K562 (cell line): ENCODE measurements around the gene MAN2B1. TPM values are rescaled to one million over a fixed set of nuclear protein-coding genes. Genes with fewer than 3 reads are reported as not detected.
A peak's percentile ranks its signal among the peaks of the same experiment; 100 is the strongest.

Experiments
- BMI1 ChIP-seq: fragments of 150-350 bp; IDR thresholded peaks from 2 replicates; pipeline ENCODE4 v1.6.1; 2014; ENCODE audit warnings: low read length
- BRCA1 ChIP-seq, 2 experiments: fragments of 450-650 bp in 1 of 2; sonication (generic) in 1 of 2; formaldehyde crosslinking in 1 of 2; IDR thresholded peaks; 2 replicates each; pipeline versions ENCODE4 v1.5.0 to v1.6.1; 2017 to 2020; ENCODE audit warnings: mild to moderate bottlenecking in 1 of 2, missing genetic modification reagents in 1 of 2
- CREM ChIP-seq: IDR thresholded peaks from 2 replicates; pipeline ENCODE4 v1.6.1; 2014; ENCODE audit warnings: antibody characterized with exemption, low read depth
- EZH2 ChIP-seq: IDR thresholded peaks from 2 replicates; pipeline ENCODE4 v1.6.1; 2012; ENCODE audit warnings: low read depth, mild to moderate bottlenecking, inconsistent platforms, low read length, borderline replicate concordance
- GATA2 ChIP-seq: sonication (generic); formaldehyde crosslinking; IDR thresholded peaks from 2 replicates; pipeline ENCODE4 v1.4.0; 2020; ENCODE audit warnings: mild to moderate bottlenecking, missing genetic modification reagents
- HDAC2 ChIP-seq: fragments of 450-650 bp; IDR thresholded peaks from 2 replicates; pipeline ENCODE4 v1.6.1; 2016; ENCODE audit warnings: mild to moderate bottlenecking
- HEY1 ChIP-seq: fragments of 250-450 bp; sonication (Bioruptor Pico); IDR thresholded peaks from 2 replicates; pipeline ENCODE4 v1.5.0; 2020; ENCODE audit warnings: mild to moderate bottlenecking, moderate library complexity, borderline replicate concordance
- HMGN3 ChIP-seq: IDR thresholded peaks from 2 replicates; pipeline ENCODE4 v1.6.1; 2011; ENCODE audit warnings: borderline replicate concordance, low read depth, mild to moderate bottlenecking, mixed read lengths, low read length; ENCODE audit not compliant: insufficient read length; ENCODE audit errors: extremely low read depth
- ID3 ChIP-seq, 2 experiments: fragments of 250-450 bp in 1 of 2; fragments of 450-650 bp in 1 of 2; sonication (Bioruptor Pico) in 1 of 2; IDR thresholded peaks; 2 replicates each; pipeline versions ENCODE4 v1.6.1 to v1.8.0; 2016 to 2021; ENCODE audit warnings: mild to moderate bottlenecking in 2 of 2, moderate library complexity in 2 of 2, missing compliant biosample characterization in 1 of 2, missing genetic modification characterization in 1 of 2
- JUN ChIP-seq, 2 experiments: sonication (generic) in 1 of 2; formaldehyde crosslinking in 1 of 2; IDR thresholded peaks; 2 replicates each; pipeline versions ENCODE4 v1.6.1 to v1.8.0; 2012 to 2022; ENCODE audit warnings: borderline replicate concordance in 2 of 2, mild to moderate bottlenecking in 2 of 2, improper control_type of control experiment in 1 of 2, low read depth in 1 of 2, low read length in 1 of 2, missing genetic modification reagents in 1 of 2
- KLF13 ChIP-seq: fragments of 450-650 bp; IDR thresholded peaks from 2 replicates; pipeline ENCODE4 v1.6.1; 2016; ENCODE audit warnings: missing genetic modification characterization, low read depth, mild to moderate bottlenecking, missing compliant biosample characterization, moderate library complexity, borderline replicate concordance
- KLF6 ChIP-seq: fragments of 250-450 bp; sonication (Bioruptor Pico); IDR thresholded peaks from 2 replicates; pipeline ENCODE4 v1.4.0; 2020; ENCODE audit warnings: mild to moderate bottlenecking, moderate library complexity, borderline replicate concordance
- NCOA4 ChIP-seq: fragments of 450-650 bp; IDR thresholded peaks from 2 replicates; pipeline ENCODE4 v1.6.1; 2018; ENCODE audit warnings: mild to moderate bottlenecking; ENCODE audit not compliant: partially characterized antibody
- NR2C1 ChIP-seq, 2 experiments: fragments of 450-650 bp; IDR thresholded peaks; 2 replicates each; pipeline ENCODE4 v1.6.1; 2017; ENCODE audit warnings: mild to moderate bottlenecking in 2 of 2, antibody characterized with exemption in 1 of 2, inconsistent platforms in 1 of 2, missing compliant biosample characterization in 1 of 2, missing genetic modification characterization in 1 of 2
- POLR2A ChIP-seq: fragments of 450-650 bp; conservative IDR thresholded peaks from 2 replicates; pipeline ENCODE4 v1.6.1; 2016
- POLR2H ChIP-seq: IDR thresholded peaks from 2 replicates; pipeline ENCODE4 v1.6.1; 2016; ENCODE audit warnings: missing genetic modification characterization, low read depth, mild to moderate bottlenecking, control low read depth, missing compliant biosample characterization, moderate library complexity
- RAD21 ChIP-seq, 2 experiments: fragments of 250-450 bp in 1 of 2; fragments of 450-650 bp in 1 of 2; sonication (Bioruptor Pico) in 1 of 2; formaldehyde crosslinking in 1 of 2; IDR thresholded peaks in 1 of 2; conservative IDR thresholded peaks in 1 of 2; 2 replicates each; pipeline versions ENCODE4 v1.4.0 to v1.8.0; 2020 to 2022; ENCODE audit warnings: mild to moderate bottlenecking in 2 of 2, moderate library complexity in 1 of 2
- SIN3A ChIP-seq, 2 experiments: fragments of 150-350 bp in 1 of 2; IDR thresholded peaks; 2 replicates each; pipeline ENCODE4 v1.6.1; 2011 to 2016; ENCODE audit warnings: borderline replicate concordance in 2 of 2, low read depth in 2 of 2, low read length in 2 of 2, mild to moderate bottlenecking in 2 of 2, moderate library complexity in 2 of 2; ENCODE audit not compliant: control insufficient read depth in 1 of 2
- SRSF1 ChIP-seq: fragments of 200-400 bp; formaldehyde crosslinking; IDR thresholded peaks from 2 replicates; pipeline ENCODE4 v1.6.1; 2017; ENCODE audit warnings: mild to moderate bottlenecking, low read depth, low read length, moderate library complexity
- TEAD1 ChIP-seq, 2 experiments: fragments of 450-650 bp in 1 of 2; sonication (generic) in 1 of 2; formaldehyde crosslinking; IDR thresholded peaks; 2 replicates each; pipeline versions ENCODE4 v1.4.0 to v1.8.0; 2020 to 2022; ENCODE audit warnings: mild to moderate bottlenecking in 2 of 2, missing genetic modification reagents in 1 of 2
- VEZF1 ChIP-seq: fragments of 200-800 bp; sonication (Bioruptor generic); IDR thresholded peaks from 2 replicates; pipeline ENCODE4 v1.6.1; 2017; ENCODE audit warnings: missing genetic modification characterization, missing compliant biosample characterization
- ZBTB8A ChIP-seq: fragments of 450-650 bp; IDR thresholded peaks from 2 replicates; pipeline ENCODE4 v1.6.1; 2018; ENCODE audit warnings: mild to moderate bottlenecking, moderate library complexity; ENCODE audit not compliant: partially characterized antibody
- ZNF146 ChIP-seq: IDR thresholded peaks from one replicate; pipeline ENCODE4 v1.6.1; 2018; ENCODE audit warnings: missing compliant biosample characterization; ENCODE audit not compliant: unreplicated experiment
- ZNF23 ChIP-seq: fragments of 250-450 bp; sonication (Bioruptor Pico); IDR thresholded peaks from 2 replicates; pipeline ENCODE4 v1.4.0; 2020; ENCODE audit warnings: mild to moderate bottlenecking
- ZNF24 ChIP-seq: fragments of 450-650 bp; IDR thresholded peaks from 2 replicates; pipeline ENCODE4 v1.6.1; 2016
- ZNF507 ChIP-seq: conservative IDR thresholded peaks from 2 replicates; pipeline ENCODE4 v1.6.1; 2017; ENCODE audit warnings: missing genetic modification characterization, missing compliant biosample characterization
- polyA plus RNA-seq, 8 experiments: library from polyadenylated mRNA; depleted of rRNA in 4 of 8; stranded (reverse) in 5 of 8; unstranded in 3 of 8; fragments of >200 nt; fragmentation: Nextera tagmentation in 2 of 8; fragmentation: Illumina TruSeq in 1 of 8; extraction: Ambion mirVana in 2 of 8; extraction: Trizol in 1 of 8; gene quantifications; 2 replicates each; pipeline versions ENCODE4 v1.2.1 to v1.2.3, GENCODE V29; 2011 to 2014; ENCODE audit warnings: inconsistent platforms in 1 of 8, missing spikeins in 1 of 8
- total RNA-seq, 7 experiments: library from RNA; depleted of rRNA in 6 of 7; stranded (reverse); fragments of >200 nt in 6 of 7; fragmentation: Illumina TruSeq in 2 of 7; extraction: Trizol in 2 of 7; gene quantifications; 2 replicates each; pipeline versions ENCODE4 v1.2.1 to v1.2.3, GENCODE V29; 2011 to 2021; ENCODE audit warnings: low replicate concordance in 1 of 7

The MAN2B1 gene
- total and polyA plus RNA-seq, 9 of the 15 experiments (the other 6 are each of a cell fraction or from before 2014, with no cell fraction given), result 0.59 to 33.8 (median 11.4) TPM

- peak in 1 of 2 experiments; percentile 31; a peak in 1 of 4 replicates for TF ChIP-seq TEAD1 (CRISPR knock-in tag; IDR thresholded peaks at IDR 0.05)
- no peak for TF ChIP-seq BMI1
- no peak for TF ChIP-seq GATA2 (CRISPR knock-in tag)
- TF ChIP-seq SIN3A (IDR thresholded peaks at IDR 0.05; ENCODE audit: borderline replicate concordance in 2 of 2, control insufficient read depth in 1 of 2, low read depth in 2 of 2, low read length in 2 of 2), result peak; percentile 65 to 68; a peak in 1 of 4 replicates
- TF ChIP-seq ZNF146 (CRISPR knock-in tag), result no peak
- TF ChIP-seq NR2C1 (IDR thresholded peaks at IDR 0.05), result peak; percentile 72
- no peak for TF ChIP-seq NR2C1 (tag; IDR thresholded peaks at IDR 0.05)
- no peak for TF ChIP-seq NCOA4
- TF ChIP-seq HEY1 (CRISPR knock-in tag), result no peak
- TF ChIP-seq ZNF507 (tag), result no peak
- no peak for TF ChIP-seq KLF6
- TF ChIP-seq VEZF1, result no peak; the same call in 1 of the 2 replicates
- no peak for TF ChIP-seq ZNF23 (CRISPR knock-in tag)
- peak; percentile 66; the same call in 1 of the 2 replicates for TF ChIP-seq KLF13 (tag)
- no peak for TF ChIP-seq EZH2
- no peak for TF ChIP-seq BRCA1 (IDR thresholded peaks at IDR 0.05)
- no peak for TF ChIP-seq BRCA1 (CRISPR knock-in tag; IDR thresholded peaks at IDR 0.05)
- no peak for TF ChIP-seq RAD21 (CRISPR knock-in tag; conservative IDR thresholded peaks at IDR 0.05 in 1 of 2, IDR thresholded peaks at IDR 0.05 in 1 of 2)
- peak; percentile 44; the same call in 1 of the 2 replicates for TF ChIP-seq JUN (IDR thresholded peaks at IDR 0.05; ENCODE audit: borderline replicate concordance, low read depth, low read length)
- no peak for TF ChIP-seq JUN (CRISPR knock-in tag; IDR thresholded peaks at IDR 0.05; ENCODE audit: borderline replicate concordance)
- no peak for TF ChIP-seq HMGN3
- no peak for TF ChIP-seq ZBTB8A
- TF ChIP-seq HDAC2, result peak; percentile 71; the same call in 1 of the 2 replicates
- peak; percentile 97 for TF ChIP-seq CREM
- no peak for TF ChIP-seq SRSF1
- TF ChIP-seq POLR2H (tag), result peak; percentile 59
- peak; percentile 91 for TF ChIP-seq POLR2A
- no peak for TF ChIP-seq ID3 (CRISPR knock-in tag; IDR thresholded peaks at IDR 0.05)
- TF ChIP-seq ID3 (tag; IDR thresholded peaks at IDR 0.05), result no peak
- no peak for TF ChIP-seq ZNF24
Measured at GRCh38 chr19:12610540-12611360, 55.8 kb downstream of the MAN2B1 start, which contains the start of the genes ZNF490 and ZNF791 (continued).
